HEK293T (cell line): Measurements from ENCODE around the gene KIF26B.

ENCODE experiments used
- BHLHE40 ChIP-seq: fragments of 450-650 bp; IDR thresholded peaks from 2 replicates; pipeline ENCODE4 v1.6.1; 2016; ENCODE audit warnings: mild to moderate bottlenecking, moderate library complexity, borderline replicate concordance
- HDGF ChIP-seq: fragments of 450-650 bp; IDR thresholded peaks from 2 replicates; pipeline ENCODE4 v1.6.1; 2017; ENCODE audit warnings: antibody characterized with exemption, borderline replicate concordance
- TF ChIP-seq, protein P1 (sequence below): fragments of 450-650 bp; IDR thresholded peaks from 2 replicates; pipeline ENCODE4 v1.6.1; 2016

DNA sequence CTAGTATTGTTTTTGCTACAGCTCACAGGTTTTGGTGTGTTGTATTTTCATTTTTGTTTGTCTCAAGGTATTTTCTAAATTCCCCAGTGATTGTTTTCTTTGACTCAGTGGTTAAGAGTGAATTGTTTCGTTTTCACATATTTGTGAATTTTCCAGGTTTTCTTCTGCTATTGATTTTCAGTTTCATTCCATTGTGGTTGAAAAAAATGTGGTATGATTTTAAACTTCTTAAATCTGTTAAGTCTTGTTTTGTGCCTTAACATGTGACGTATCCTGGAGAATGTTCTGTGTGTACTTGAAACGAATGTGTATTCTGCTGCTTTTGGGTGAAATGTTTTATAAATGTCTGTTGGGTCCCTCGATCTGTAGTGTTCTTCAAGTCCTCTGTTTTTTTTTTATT is 117.9 kb downstream of the KIF26B start:
- TF ChIP-seq BHLHE40 (no peak), HDGF (no peak)
- TF ChIP-seq, protein P1, sequence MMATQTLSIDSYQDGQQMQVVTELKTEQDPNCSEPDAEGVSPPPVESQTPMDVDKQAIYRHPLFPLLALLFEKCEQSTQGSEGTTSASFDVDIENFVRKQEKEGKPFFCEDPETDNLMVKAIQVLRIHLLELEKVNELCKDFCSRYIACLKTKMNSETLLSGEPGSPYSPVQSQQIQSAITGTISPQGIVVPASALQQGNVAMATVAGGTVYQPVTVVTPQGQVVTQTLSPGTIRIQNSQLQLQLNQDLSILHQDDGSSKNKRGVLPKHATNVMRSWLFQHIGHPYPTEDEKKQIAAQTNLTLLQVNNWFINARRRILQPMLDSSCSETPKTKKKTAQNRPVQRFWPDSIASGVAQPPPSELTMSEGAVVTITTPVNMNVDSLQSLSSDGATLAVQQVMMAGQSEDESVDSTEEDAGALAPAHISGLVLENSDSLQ = no peak
